Osteocyte (in vitro differentiated cells): ENCODE results near the gene ESF1. TPM values are rescaled to one million over a fixed set of nuclear protein-coding genes. Genes with fewer than 3 reads are reported as not detected.

ENCODE experiments used
- DNase-seq: peaks from one replicate; pipeline ENCODE4 v3.0.0; 2021; ENCODE audit warnings: mixed read lengths; ENCODE audit not compliant: unreplicated experiment; ENCODE audit errors: extremely low spot score
- H3K27ac Mint-ChIP-seq: one replicate; pipeline ENCODE4 v1.8.0; 2021; ENCODE audit warnings: mild to moderate bottlenecking, mixed read lengths; ENCODE audit not compliant: unreplicated experiment
- H3K27me3 Mint-ChIP-seq: one replicate; pipeline ENCODE4 v1.8.0; 2021; ENCODE audit warnings: mixed read lengths; ENCODE audit not compliant: unreplicated experiment
- H3K36me3 Mint-ChIP-seq: one replicate; pipeline ENCODE4 v1.8.0; 2021; ENCODE audit warnings: mixed read lengths; ENCODE audit not compliant: unreplicated experiment
- H3K4me1 Mint-ChIP-seq: one replicate; pipeline ENCODE4 v1.8.0; 2021; ENCODE audit warnings: mixed read lengths; ENCODE audit not compliant: unreplicated experiment
- H3K4me3 Mint-ChIP-seq: one replicate; pipeline ENCODE4 v1.8.0; 2021; ENCODE audit warnings: mild to moderate bottlenecking, moderate library complexity, mixed read lengths; ENCODE audit not compliant: unreplicated experiment
- H3K9me3 Mint-ChIP-seq: one replicate; pipeline ENCODE4 v1.8.0; 2021; ENCODE audit warnings: mixed read lengths; ENCODE audit not compliant: unreplicated experiment
- CTCF ChIP-seq: fragments of 200-600 bp; sonication (generic); IDR thresholded peaks from 2 replicates; pipeline ENCODE4 v1.5.0; 2021; ENCODE audit warnings: antibody characterized with exemption, mild to moderate bottlenecking, moderate library complexity
- long read RNA-seq: library from polyadenylated mRNA; unstranded; transcript quantifications from one replicate; pipeline ENCODE4 v2.0.0, GENCODE V29; 2021
- total RNA-seq: library from RNA; stranded (reverse); gene quantifications from 2 replicates; pipeline ENCODE4 v1.2.1, GENCODE V29; 2021

ESF1 gene
- 11.3 and 11.8 TPM in 2 replicates for total RNA-seq
- long read RNA-seq, partial matches to known transcripts = 14 of 18 reads
- long read RNA-seq, other reads (novel, unspliced or antisense) = 4 of 18 reads

GRCh38 chr20:13784893-13785715, at the start of gene ESF1, which contains the start of gene NDUFAF5:
Gene ESF1, minus strand, starts transcription at chr20:13784919. Its CDS starts 1,779 bp downstream, at chr20:13783140.
Gene NDUFAF5, plus strand, starts transcription at chr20:13785028. Its CDS starts 41 bp downstream, at chr20:13785069.
- Mint-ChIP-seq H3K27ac (peak within 1 kb of the TSS; percentile 98), H3K36me3 (peaks cover 25% of the 10 kb centered on the region), H3K4me1 (peaks cover 38% of the 10 kb centered on the region), H3K9me3 (no peaks in the 10 kb centered on the region), H3K4me3 (peak within 1 kb of the TSS; percentile 99), H3K27me3 (no peaks in the 10 kb centered on the region)
- DNase-seq = peak; percentile 97
- no peak for TF ChIP-seq CTCF

GRCh38 chr20:13831476-13831875, 46.8 kb upstream of the ESF1 start:
- TF ChIP-seq CTCF = no peak
- no peak overlapping the region for H3K4me3 Mint-ChIP-seq
- H3K36me3 Mint-ChIP-seq = no peaks in the 10 kb centered on the region
- peaks cover 37% of the 10 kb centered on the region for H3K27me3 Mint-ChIP-seq
- no peaks in the 10 kb centered on the region for H3K4me1 Mint-ChIP-seq
- no peaks in the 10 kb centered on the region for H3K9me3 Mint-ChIP-seq
- DNase-seq = no peak
- H3K27ac Mint-ChIP-seq = no peak overlapping the region

GRCh38 chr20:13825465-13825864, 40.7 kb upstream of the ESF1 start:
- Mint-ChIP-seq H3K36me3 (no peaks in the 10 kb centered on the region), H3K27ac (no peak overlapping the region), H3K4me3 (no peak overlapping the region), H3K27me3 (peaks cover 25% of the 10 kb centered on the region), H3K4me1 (no peaks in the 10 kb centered on the region), H3K9me3 (no peaks in the 10 kb centered on the region)
- TF ChIP-seq CTCF = no peak
- DNase-seq = no peak

- H3K4me3 Mint-ChIP-seq = no peak overlapping the region
Observed at GRCh38 chr20:13824459-13824858, 39.7 kb upstream of the ESF1 start.

More at GRCh38 chr20:13824459-13824858, 39.7 kb upstream of the ESF1 start:
- TF ChIP-seq CTCF = no peak
- Mint-ChIP-seq H3K9me3 (no peaks in the 10 kb centered on the region), H3K27me3 (peaks cover 17% of the 10 kb centered on the region), H3K36me3 (no peaks in the 10 kb centered on the region), H3K4me1 (no peaks in the 10 kb centered on the region), H3K27ac (no peak overlapping the region)
- no peak for DNase-seq
